CD4-positive, CD25-positive, alpha-beta regulatory T cell (primary cell): ENCODE data around the gene LCN12. TPM values are rescaled to one million over a fixed set of nuclear protein-coding genes. Genes with fewer than 3 reads are reported as not detected.

Experiments used
- ATAC-seq, 2 donors: fragments of 150-1000 bp; cut with Tn5 transposase; one replicate each; pipeline ENCODE4 v1.10.0; 2021; ENCODE audit warnings: low read depth in 2 of 2, moderate number of reproducible peaks in 2 of 2, moderate library complexity in 1 of 2
- DNase-seq, 3 donors: peaks; one replicate each; pipeline versions ENCODE4 v3.0.0 to v3.0.0-alpha.2; 2012 to 2022; ENCODE audit warnings: mixed read lengths in 1 of 3
- H3K27ac ChIP-seq: one replicate; pipeline ENCODE4 v1.7.0; 2013; ENCODE audit warnings: mild to moderate bottlenecking, low read length; ENCODE audit not compliant: insufficient read depth, poor library complexity, severe bottlenecking
- H3K27me3 ChIP-seq: one replicate; pipeline ENCODE4 v1.7.0; 2013; ENCODE audit warnings: low read length; ENCODE audit not compliant: control insufficient read depth, insufficient read depth
- H3K36me3 ChIP-seq: one replicate; pipeline ENCODE4 v1.7.0; 2013; ENCODE audit warnings: mild to moderate bottlenecking, low read length, moderate library complexity; ENCODE audit not compliant: control insufficient read depth, insufficient read depth
- H3K4me1 ChIP-seq: 2 replicates; pipeline ENCODE4 v1.7.0; 2013; ENCODE audit warnings: mild to moderate bottlenecking, low read length; ENCODE audit not compliant: insufficient read depth, control insufficient read depth, poor library complexity, severe bottlenecking
- H3K4me3 ChIP-seq: one replicate; pipeline ENCODE4 v1.7.0; 2013; ENCODE audit warnings: low read depth, mild to moderate bottlenecking, low read length, moderate library complexity
- H3K9me3 ChIP-seq, 2 experiments: 1 replicate in 1 of 2; 2 replicates in 1 of 2; pipeline ENCODE4 v1.7.0; 2013; ENCODE audit warnings: low read length in 2 of 2, mild to moderate bottlenecking in 1 of 2, moderate library complexity in 1 of 2; ENCODE audit not compliant: control insufficient read depth in 2 of 2
- H3K27ac Mint-ChIP-seq, 3 donors: one replicate each; pipeline ENCODE4 v1.8.0; 2020 to 2022; ENCODE audit warnings: mild to moderate bottlenecking in 3 of 3, mixed read lengths in 3 of 3, moderate library complexity in 2 of 3
- H3K27me3 Mint-ChIP-seq: one replicate; pipeline ENCODE4 v1.8.0; 2022; ENCODE audit warnings: mild to moderate bottlenecking, mixed read lengths
- H3K36me3 Mint-ChIP-seq: one replicate; pipeline ENCODE4 v1.8.0; 2020; ENCODE audit warnings: mixed read lengths
- H3K4me1 Mint-ChIP-seq, 4 donors: one replicate each; pipeline ENCODE4 v1.8.0; 2020 to 2022; ENCODE audit warnings: mixed read lengths in 4 of 4, mild to moderate bottlenecking in 1 of 4
- H3K4me3 Mint-ChIP-seq, 4 donors: one replicate each; pipeline ENCODE4 v1.8.0; 2020 to 2022; ENCODE audit warnings: mild to moderate bottlenecking in 4 of 4, mixed read lengths in 4 of 4, moderate library complexity in 3 of 4
- H3K9me3 Mint-ChIP-seq, 7 donors: one replicate each; pipeline ENCODE4 v1.8.0; 2020 to 2022; ENCODE audit warnings: mixed read lengths in 7 of 7, mild to moderate bottlenecking in 3 of 7, moderate library complexity in 2 of 7
- polyA plus RNA-seq, 4 donors: library from polyadenylated mRNA; unstranded; fragments of 300-500 nt; fragmentation: Illumina TruSeq; gene quantifications; one replicate each; pipeline ENCODE4 v1.2.3, GENCODE V29; 2021
- total RNA-seq: library from RNA; stranded (reverse); gene quantifications from one replicate; pipeline ENCODE4 v1.2.3, GENCODE V29; 2022

The LCN12 gene
- total and polyA plus RNA-seq, 5 donors from 2014 or later: 1.4 TPM; not detected in 4

- no peak for ATAC-seq
- H3K4me1 Mint-ChIP-seq: peaks cover 0 to 27% (median 10%) of the 10 kb centered on the region in 4 donors
- H3K27ac Mint-ChIP-seq: no peak overlapping the region
Measured at GRCh38 chr9:136988872-136989271, 36.8 kb downstream of the LCN12 start.

DNA sequence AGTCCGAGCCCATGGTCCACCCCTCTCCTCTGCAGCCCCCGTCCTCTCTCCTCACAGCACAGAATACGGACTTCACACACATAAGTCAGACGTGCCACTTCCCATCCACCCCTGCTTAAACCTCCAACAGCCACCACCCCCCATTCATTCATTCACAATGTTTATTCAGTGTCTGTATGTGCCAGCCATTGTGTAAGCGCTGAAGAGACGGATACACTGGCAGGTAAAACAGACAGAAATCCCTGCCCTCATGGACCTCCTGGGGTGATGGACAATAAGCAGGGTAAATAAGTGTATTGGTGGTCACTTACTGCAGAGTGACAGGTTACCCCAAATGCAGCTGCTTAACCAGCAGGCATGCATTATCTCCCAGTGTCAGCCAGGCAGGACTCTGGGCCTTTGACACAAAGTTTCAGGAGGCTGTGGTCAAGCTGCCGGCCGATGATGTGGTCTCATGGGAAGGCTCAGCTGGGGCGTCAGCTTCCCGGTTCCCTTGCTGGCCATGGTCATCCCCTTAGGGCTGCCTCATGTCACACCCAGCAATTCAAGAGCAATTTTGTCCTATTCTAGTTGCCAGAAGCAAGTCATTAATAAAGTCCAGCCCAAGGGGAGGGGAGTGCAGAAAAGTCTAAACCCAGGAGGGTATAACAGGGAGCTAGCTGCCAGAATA lies 38.3 kb downstream of the LCN12 start:
- Mint-ChIP-seq H3K9me3 (peaks cover 0 to 4% (median 0%) of the 10 kb centered on the region in 7 donors), H3K27ac (peak overlapping the region in 1 of 3 donors; percentile 75), H3K36me3 (no peaks in the 10 kb centered on the region), H3K4me3 (peak overlapping the region; percentile 77 to 89 (median 86)), H3K27me3 (peaks cover 24% of the 10 kb centered on the region), H3K4me1 (peaks cover 0 to 23% (median 9%) of the 10 kb centered on the region in 4 donors)
- no peak for DNase-seq
- Histone ChIP-seq H3K4me3 (no peak overlapping the region), H3K36me3 (no peaks in the 10 kb centered on the region), H3K4me1 (peaks cover 26% of the 10 kb centered on the region), H3K9me3 (no peaks in the 10 kb centered on the region), H3K27me3 (peaks cover 2% of the 10 kb centered on the region), H3K27ac (no peak overlapping the region)
- no peak for ATAC-seq

More at GRCh38 chr9:136988872-136989271, 36.8 kb downstream of the LCN12 start:
- Mint-ChIP-seq H3K36me3 (peaks cover 1% of the 10 kb centered on the region), H3K9me3 (peaks cover 0 to 4% (median 0%) of the 10 kb centered on the region in 7 donors), H3K4me3 (peak overlapping the region in 2 of 4 donors; percentile 38 to 57), H3K27me3 (peaks cover 30% of the 10 kb centered on the region)
- H3K36me3 ChIP-seq: no peaks in the 10 kb centered on the region
- H3K27me3 ChIP-seq: peaks cover 6% of the 10 kb centered on the region
- no peaks in the 10 kb centered on the region for H3K9me3 ChIP-seq
- no peak overlapping the region for H3K4me3 ChIP-seq
- H3K4me1 ChIP-seq: peaks cover 24% of the 10 kb centered on the region
- no peak for DNase-seq
- H3K27ac ChIP-seq: no peak overlapping the region

DNA sequence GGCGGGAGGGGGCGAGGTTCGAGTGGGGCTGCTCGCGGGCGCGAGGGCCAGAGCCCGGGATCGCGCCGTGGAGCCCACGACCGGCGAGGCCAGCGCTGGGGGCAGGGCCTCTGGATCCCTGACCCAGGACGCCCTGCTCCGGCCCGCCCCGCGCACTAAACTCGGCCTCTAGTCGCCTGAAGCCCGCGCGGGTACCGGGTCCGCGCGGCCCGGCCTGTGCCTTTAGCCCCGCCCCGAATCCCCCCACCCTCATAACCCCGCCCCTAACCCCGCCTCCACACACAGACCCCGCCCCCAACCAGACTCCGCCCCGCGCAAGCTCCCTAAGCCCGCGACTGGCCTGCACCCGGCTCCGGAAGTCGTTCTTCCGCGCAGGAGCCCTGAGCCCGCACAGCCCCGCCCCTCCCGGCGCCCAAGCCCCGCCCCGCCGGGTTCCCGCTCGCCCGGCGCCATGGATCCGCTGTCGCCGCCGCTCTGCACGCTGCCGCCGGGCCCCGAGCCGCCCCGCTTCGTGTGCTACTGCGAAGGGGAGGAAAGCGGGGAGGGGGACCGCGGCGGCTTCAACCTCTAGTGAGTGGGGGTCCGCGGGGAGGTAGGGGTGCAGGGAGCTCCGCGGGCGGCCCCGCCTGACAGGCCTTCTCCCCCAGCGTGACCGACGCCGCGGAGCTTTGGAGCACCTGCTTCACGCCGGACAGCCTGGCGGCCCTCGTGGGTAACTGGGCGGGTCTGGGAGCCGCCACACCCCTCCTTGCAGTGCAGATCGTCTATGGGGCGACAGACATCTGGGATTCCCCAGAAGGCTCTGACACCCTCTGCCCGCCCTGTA lies 40.1 kb downstream of the LCN12 start, which contains the start of gene PAXX:
PAXX (plus strand) TSS at position 430 of the 826 bp plus-strand sequence; CDS start at position 452, 22 bp downstream.
- H3K36me3 Mint-ChIP-seq: no peaks in the 10 kb centered on the region
- H3K27ac ChIP-seq: peak within 1 kb of the TSS; percentile 85
- no peaks in the 10 kb centered on the region for H3K36me3 ChIP-seq
- no peaks in the 10 kb centered on the region for H3K27me3 ChIP-seq
- H3K9me3 Mint-ChIP-seq: peaks cover 0 to 4% (median 0%) of the 10 kb centered on the region in 7 donors
- peak within 1 kb of the TSS; percentile 75 to 82 (median 81) for H3K27ac Mint-ChIP-seq
- peak within 1 kb of the TSS; percentile 48 for H3K4me3 ChIP-seq
- peak; percentile 89 to 92 (median 92) for DNase-seq
- H3K9me3 ChIP-seq: no peaks in the 10 kb centered on the region
- H3K4me1 Mint-ChIP-seq: peaks cover 0 to 29% (median 12%) of the 10 kb centered on the region in 4 donors
- peak; percentile 91 for ATAC-seq
- H3K4me3 Mint-ChIP-seq: peak within 1 kb of the TSS; percentile 86 to 95 (median 89)
- peaks cover 42% of the 10 kb centered on the region for H3K4me1 ChIP-seq
- peaks cover 14% of the 10 kb centered on the region for H3K27me3 Mint-ChIP-seq

- Mint-ChIP-seq H3K36me3 (no peaks in the 10 kb centered on the region), H3K27ac (peak overlapping the region; percentile 51 to 82 (median 72)), H3K4me3 (peak overlapping the region; percentile 86 to 89 (median 88)), H3K4me1 (peaks cover 0 to 34% (median 13%) of the 10 kb centered on the region in 4 donors), H3K9me3 (peaks cover 0 to 3% (median 0%) of the 10 kb centered on the region in 7 donors), H3K27me3 (peaks cover 17% of the 10 kb centered on the region)
- Histone ChIP-seq H3K9me3 (no peaks in the 10 kb centered on the region), H3K4me1 (peaks cover 49% of the 10 kb centered on the region), H3K27me3 (no peaks in the 10 kb centered on the region), H3K4me3 (peak overlapping the region; percentile 48), H3K36me3 (no peaks in the 10 kb centered on the region), H3K27ac (peak overlapping the region; percentile 85)
- ATAC-seq: no peak
- no peak for DNase-seq
Measured at GRCh38 chr9:136992819-136993369, 40.8 kb downstream of the LCN12 start.

GRCh38 chr9:136994180-136994887 lies 42.3 kb downstream of the LCN12 start:
- Mint-ChIP-seq H3K27me3 (peaks cover 18% of the 10 kb centered on the region), H3K36me3 (no peaks in the 10 kb centered on the region), H3K4me3 (peak overlapping the region in 1 of 4 donors; percentile 89), H3K9me3 (peaks cover 0 to 2% (median 0%) of the 10 kb centered on the region in 7 donors), H3K4me1 (peaks cover 0 to 38% (median 14%) of the 10 kb centered on the region in 4 donors), H3K27ac (no peak overlapping the region)
- no peak for DNase-seq
- H3K4me3 ChIP-seq: no peak overlapping the region
- H3K36me3 ChIP-seq: no peaks in the 10 kb centered on the region
- no peak for ATAC-seq
- H3K4me1 ChIP-seq: peaks cover 52% of the 10 kb centered on the region
- H3K27ac ChIP-seq: no peak overlapping the region
- H3K9me3 ChIP-seq: no peaks in the 10 kb centered on the region
- H3K27me3 ChIP-seq: no peaks in the 10 kb centered on the region

GRCh38 chr9:136994888-136995230 lies 42.8 kb downstream of the LCN12 start:
- DNase-seq (no peak), ATAC-seq (no peak)
- no peaks in the 10 kb centered on the region for H3K27me3 ChIP-seq
- H3K9me3 Mint-ChIP-seq: no peaks in the 10 kb centered on the region
- no peak overlapping the region for H3K27ac ChIP-seq
- H3K27ac Mint-ChIP-seq: no peak overlapping the region
- no peaks in the 10 kb centered on the region for H3K9me3 ChIP-seq
- no peaks in the 10 kb centered on the region for H3K36me3 ChIP-seq
- peaks cover 14% of the 10 kb centered on the region for H3K27me3 Mint-ChIP-seq
- H3K36me3 Mint-ChIP-seq: no peaks in the 10 kb centered on the region
- H3K4me1 ChIP-seq: peaks cover 53% of the 10 kb centered on the region
- peaks cover 0 to 38% (median 14%) of the 10 kb centered on the region in 4 donors for H3K4me1 Mint-ChIP-seq
- no peak overlapping the region for H3K4me3 Mint-ChIP-seq
- no peak overlapping the region for H3K4me3 ChIP-seq

- Mint-ChIP-seq H3K27me3 (peaks cover 14% of the 10 kb centered on the region), H3K9me3 (no peaks in the 10 kb centered on the region), H3K4me1 (peaks cover 0 to 42% (median 19%) of the 10 kb centered on the region in 4 donors), H3K36me3 (no peaks in the 10 kb centered on the region), H3K27ac (no peak overlapping the region), H3K4me3 (no peak overlapping the region)
- ATAC-seq (no peak), DNase-seq (no peak)
- Histone ChIP-seq H3K27me3 (no peaks in the 10 kb centered on the region), H3K4me3 (no peak overlapping the region), H3K4me1 (peaks cover 59% of the 10 kb centered on the region), H3K36me3 (no peaks in the 10 kb centered on the region), H3K9me3 (no peaks in the 10 kb centered on the region), H3K27ac (no peak overlapping the region)
Measured at GRCh38 chr9:136995362-136995761, 43.3 kb downstream of the LCN12 start.
